ENCODE data around the gene ROR1.

GRCh38 chr1:64195081-64195395 is 421.2 kb downstream of the ROR1 start:
- no peak for TF ChIP-seq ELF1 (tag; IDR thresholded peaks at IDR 0.05)
- TF ChIP-seq NBN (IDR thresholded peaks at IDR 0.05; ENCODE audit: low read depth): no peak
- TF ChIP-seq, protein P1, sequence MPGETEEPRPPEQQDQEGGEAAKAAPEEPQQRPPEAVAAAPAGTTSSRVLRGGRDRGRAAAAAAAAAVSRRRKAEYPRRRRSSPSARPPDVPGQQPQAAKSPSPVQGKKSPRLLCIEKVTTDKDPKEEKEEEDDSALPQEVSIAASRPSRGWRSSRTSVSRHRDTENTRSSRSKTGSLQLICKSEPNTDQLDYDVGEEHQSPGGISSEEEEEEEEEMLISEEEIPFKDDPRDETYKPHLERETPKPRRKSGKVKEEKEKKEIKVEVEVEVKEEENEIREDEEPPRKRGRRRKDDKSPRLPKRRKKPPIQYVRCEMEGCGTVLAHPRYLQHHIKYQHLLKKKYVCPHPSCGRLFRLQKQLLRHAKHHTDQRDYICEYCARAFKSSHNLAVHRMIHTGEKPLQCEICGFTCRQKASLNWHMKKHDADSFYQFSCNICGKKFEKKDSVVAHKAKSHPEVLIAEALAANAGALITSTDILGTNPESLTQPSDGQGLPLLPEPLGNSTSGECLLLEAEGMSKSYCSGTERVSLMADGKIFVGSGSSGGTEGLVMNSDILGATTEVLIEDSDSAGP (CRISPR knock-in tag; IDR thresholded peaks at IDR 0.05): no peak
